IMR-90 (cell line): ENCODE results near the gene CAMTA1. TPM values are rescaled to one million over a fixed set of nuclear protein-coding genes. Genes with fewer than 3 reads are reported as not detected.

Experiments
- ATAC-seq: fragments of 200-7000 bp; cut with Tn5 transposase; 2 replicates; pipeline ENCODE4 v1.9.1; 2020; ENCODE audit warnings: low read depth, mild to moderate bottlenecking, moderate library complexity
- BruUV-seq: library from RNA; stranded (reverse); fragments of 400-500 nt; replicated peaks from 2 replicates; lab custom pipeline; 2021; lab: Mats Ljungman, UMichigan
- CTCF ChIA-PET: fragments of 300-600 bp; formaldehyde crosslinking; extraction: SDS; loops from one replicate; lab custom pipeline; 2021; ENCODE audit warnings: antibody characterized with exemption; lab: Yijun Ruan, JAX
- POLR2A ChIA-PET: fragments of 300-600 bp; sonication (Branson Sonifier 250); formaldehyde crosslinking; loops from one replicate; lab custom pipeline; 2022; ENCODE audit warnings: antibody characterized with exemption; ENCODE audit not compliant: unreplicated experiment; lab: Charles Lee
- DNase-seq: peaks from one replicate; pipeline ENCODE4 v3.0.0; 2013
- H2AFZ ChIP-seq: replicated peaks from 2 replicates; pipeline ENCODE3; 2013; ENCODE audit warnings: low read length, mild to moderate bottlenecking; ENCODE audit not compliant: poor library complexity
- H2AK5ac ChIP-seq: 2 replicates; pipeline ENCODE4 v1.6.1; 2013; ENCODE audit warnings: low read depth, low read length, inconsistent platforms
- H2AK9ac ChIP-seq: replicated peaks from 2 replicates; pipeline ENCODE3; 2013; ENCODE audit warnings: mild to moderate bottlenecking, low read depth, low read length, moderate library complexity; ENCODE audit not compliant: poor library complexity
- H2BK120ac ChIP-seq: 2 replicates; pipeline ENCODE4 v1.6.1; 2013; ENCODE audit warnings: low read depth, low read length, inconsistent platforms
- H2BK15ac ChIP-seq: 3 replicates; pipeline ENCODE4 v1.6.1; 2013; ENCODE audit warnings: low read depth, low read length, inconsistent platforms
- H2BK20ac ChIP-seq: 2 replicates; pipeline ENCODE4 v1.6.1; 2013; ENCODE audit warnings: low read depth, mild to moderate bottlenecking, inconsistent platforms, low read length, moderate library complexity
- H2BK5ac ChIP-seq: 2 replicates; pipeline ENCODE4 v1.6.1; 2013; ENCODE audit warnings: mild to moderate bottlenecking, low read depth, low read length, inconsistent platforms; ENCODE audit not compliant: poor library complexity, severe bottlenecking
- H3K14ac ChIP-seq: replicated peaks from 2 replicates; pipeline ENCODE4 v1.6.1; 2013; ENCODE audit warnings: low read depth, low read length, inconsistent platforms
- H3K18ac ChIP-seq: 2 replicates; pipeline ENCODE4 v1.6.1; 2013; ENCODE audit warnings: low read depth, low read length, control low read depth
- H3K23ac ChIP-seq: 2 replicates; pipeline ENCODE4 v1.6.1; 2013; ENCODE audit warnings: low read depth, low read length, inconsistent platforms
- H3K27ac ChIP-seq: 2 replicates; pipeline ENCODE4 v1.5.1; 2013; ENCODE audit warnings: mild to moderate bottlenecking, control low read depth, low read length; ENCODE audit not compliant: insufficient read depth
- H3K27me3 ChIP-seq: 2 replicates; pipeline ENCODE4 v1.6.1; 2013; ENCODE audit warnings: low read length; ENCODE audit not compliant: control insufficient read depth, insufficient read depth
- H3K36me3 ChIP-seq: 2 replicates; pipeline ENCODE4 v1.6.1; 2013; ENCODE audit warnings: low read length, mixed read lengths; ENCODE audit not compliant: control insufficient read depth, insufficient read depth
- H3K4ac ChIP-seq: 2 replicates; pipeline ENCODE4 v1.6.1; 2013; ENCODE audit warnings: low read depth, low read length, inconsistent platforms
- H3K4me1 ChIP-seq: 2 replicates; pipeline ENCODE4 v1.6.1; 2013; ENCODE audit warnings: low read length, mixed read lengths; ENCODE audit not compliant: control insufficient read depth, insufficient read depth
- H3K4me2 ChIP-seq: 2 replicates; pipeline ENCODE4 v1.6.1; 2013; ENCODE audit warnings: low read depth, mild to moderate bottlenecking, control low read depth, low read length, moderate library complexity
- H3K4me3 ChIP-seq: 2 replicates; pipeline ENCODE4 v1.5.1; 2013; ENCODE audit warnings: low read depth, mild to moderate bottlenecking, control low read depth, low read length, moderate library complexity; ENCODE audit not compliant: insufficient read depth
- H3K56ac ChIP-seq: 2 replicates; pipeline ENCODE4 v1.6.1; 2013; ENCODE audit warnings: low read length, inconsistent platforms; ENCODE audit not compliant: insufficient read depth; ENCODE audit errors: extremely low read depth
- H3K79me1 ChIP-seq, 2 experiments: 2 replicates each; pipeline ENCODE4 v1.6.1; 2013; ENCODE audit warnings: low read length in 2 of 2, inconsistent platforms in 1 of 2, low read depth in 1 of 2
- H3K9ac ChIP-seq: 2 replicates; pipeline ENCODE4 v1.6.1; 2013; ENCODE audit warnings: low read depth, low read length, control low read depth
- H3K9me1 ChIP-seq: 2 replicates; pipeline ENCODE4 v1.6.1; 2013; ENCODE audit warnings: low read length, inconsistent platforms; ENCODE audit not compliant: insufficient read depth
- H3K9me3 ChIP-seq: 2 replicates; pipeline ENCODE4 v1.6.1; 2013; ENCODE audit warnings: low read length; ENCODE audit not compliant: control insufficient read depth, insufficient read depth
- H4K20me1 ChIP-seq: 2 replicates; pipeline ENCODE4 v1.6.1; 2013; ENCODE audit warnings: low read length, inconsistent platforms; ENCODE audit not compliant: insufficient read depth
- H4K5ac ChIP-seq: 2 replicates; pipeline ENCODE4 v1.6.1; 2013; ENCODE audit warnings: mild to moderate bottlenecking, low read depth, low read length, control low read depth
- H4K8ac ChIP-seq, 2 experiments: 2 replicates each; pipeline ENCODE4 v1.6.1; 2013; ENCODE audit warnings: low read depth in 2 of 2, low read length in 2 of 2, control low read depth in 1 of 2, inconsistent platforms in 1 of 2
- H4K91ac ChIP-seq: 2 replicates; pipeline ENCODE4 v1.6.1; 2013; ENCODE audit warnings: low read depth, low read length, inconsistent platforms; ENCODE audit not compliant: insufficient read depth
- CEBPB ChIP-seq: IDR thresholded peaks from 2 replicates; pipeline ENCODE4 v1.6.1; 2012; ENCODE audit warnings: low read depth, low read length, improper control_type of control experiment
- CHD1 ChIP-seq: IDR thresholded peaks from 2 replicates; pipeline ENCODE4 v1.6.1; 2012; ENCODE audit warnings: low read depth, low read length, improper control_type of control experiment
- CTCF ChIP-seq: conservative IDR thresholded peaks from 2 replicates; pipeline ENCODE4 v1.5.1; 2012; ENCODE audit warnings: mild to moderate bottlenecking, low read depth, low read length, improper control_type of control experiment
- FOS ChIP-seq: fragments of 150-350 bp; IDR thresholded peaks from 2 replicates; pipeline ENCODE4 v1.6.1; 2016; ENCODE audit warnings: low read depth, low read length
- MAFK ChIP-seq: IDR thresholded peaks from 2 replicates; pipeline ENCODE4 v1.6.1; 2012; ENCODE audit warnings: low read depth, low read length, improper control_type of control experiment
- MXI1 ChIP-seq: IDR thresholded peaks from 2 replicates; pipeline ENCODE4 v1.6.1; 2012; ENCODE audit warnings: low read depth, mild to moderate bottlenecking, low read length, moderate library complexity, borderline replicate concordance
- NFE2L2 ChIP-seq: fragments of 150-350 bp; IDR thresholded peaks from 2 replicates; pipeline ENCODE4 v1.6.1; 2016; ENCODE audit warnings: low read depth, mild to moderate bottlenecking, low read length
- RAD21 ChIP-seq: IDR thresholded peaks from 2 replicates; pipeline ENCODE4 v1.6.1; 2012; ENCODE audit warnings: low read length, improper control_type of control experiment
- RCOR1 ChIP-seq: IDR thresholded peaks from 2 replicates; pipeline ENCODE4 v1.6.1; 2012; ENCODE audit warnings: mild to moderate bottlenecking, low read length, improper control_type of control experiment; ENCODE audit not compliant: insufficient replicate concordance
- RFX5 ChIP-seq: IDR thresholded peaks from 2 replicates; pipeline ENCODE4 v1.8.0; 2012; ENCODE audit warnings: low read depth, mild to moderate bottlenecking, low read length, moderate library complexity
- SMC3 ChIP-seq: fragments of 150-350 bp; IDR thresholded peaks from 2 replicates; pipeline ENCODE4 v1.6.1; 2016; ENCODE audit warnings: low read depth, mild to moderate bottlenecking, antibody characterized with exemption, low read length, moderate library complexity
- USF2 ChIP-seq: fragments of 150-350 bp; IDR thresholded peaks from 2 replicates; pipeline ENCODE4 v1.6.1; 2017; ENCODE audit warnings: mild to moderate bottlenecking, antibody characterized with exemption, low read length, low read depth
- WGBS, 2 experiments: methylation state at CpG; one replicate each; pipeline versions ENCODE4 v1.1.5 to v1.1.7; 2013; ENCODE audit warnings: missing lambda C conversion rate in 2 of 2; ENCODE audit not compliant: insufficient read length in 1 of 2; ENCODE audit errors: extremely low coverage in 2 of 2; 5-methylcytosine and 5-hydroxymethylcytosine counted together
- dilution Hi-C: fragments of 300-500 bp; cut with HindIII; formaldehyde crosslinking; loops from one replicate; pipeline ENCODE4 v1.14.3; 2018; ENCODE audit warnings: low sequenced_read_pairs; ENCODE audit not compliant: unreplicated experiment
- in situ Hi-C: fragments of 300-500 bp; cut with MboI; formaldehyde crosslinking; loops from 3 replicates; pipeline ENCODE4 v1.14.3; 2019; ENCODE audit warnings: low sequenced_read_pairs, inconsistent platforms, mixed read lengths
- intact Hi-C: fragments of 100-400 bp; cut with micrococcal nuclease; formaldehyde crosslinking; loops from 2 replicates; pipeline ENCODE4 v1.10.0; 2022
- polyA plus RNA-seq, 3 experiments: library from polyadenylated mRNA; depleted of rRNA; stranded (reverse); fragments of >200 nt; gene quantifications; 2 replicates each; pipeline ENCODE4 v1.2.3, GENCODE V29; 2012; ENCODE audit warnings: low replicate concordance in 1 of 3
- total RNA-seq: library from RNA; depleted of rRNA; stranded (reverse); fragments of >200 nt; gene quantifications from 2 replicates; pipeline ENCODE4 v1.2.3, GENCODE V29; 2012
- TF ChIP-seq, protein P1 (sequence below): fragments of 150-350 bp; IDR thresholded peaks from 2 replicates; pipeline ENCODE4 v1.6.1; 2016; ENCODE audit warnings: low read depth, mild to moderate bottlenecking, low read length, moderate library complexity, borderline replicate concordance

The CAMTA1 gene
- total and polyA plus RNA-seq, 2 of the 4 experiments (the other 2 are of a cell fraction), result 35.5 to 74.3 TPM

DNA sequence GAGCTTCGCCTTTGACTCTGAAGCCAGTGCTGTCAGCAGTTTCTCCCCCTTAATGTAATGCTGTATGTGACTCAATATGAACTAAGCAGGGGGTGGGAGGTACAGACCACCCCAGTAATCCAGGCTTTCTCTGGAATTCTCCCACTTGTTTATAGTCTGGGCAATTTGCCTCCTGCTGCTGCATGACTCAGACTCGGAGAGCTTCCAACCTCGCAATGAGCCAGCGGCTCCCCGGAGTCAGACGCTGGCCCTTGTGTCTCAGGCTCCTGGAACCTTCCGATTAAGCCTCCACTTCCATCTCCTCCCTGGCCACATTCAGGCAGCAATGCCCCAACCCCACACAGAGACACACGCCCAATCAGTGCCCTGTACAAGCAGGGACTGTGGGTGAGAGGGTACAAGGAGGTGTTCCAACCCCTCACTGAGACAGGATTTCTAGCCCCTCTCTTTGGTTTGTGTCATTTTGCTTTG lies 514.1 kb downstream of the CAMTA1 start (continued):
- TF ChIP-seq SMC3, result peak; percentile 30

DNA sequence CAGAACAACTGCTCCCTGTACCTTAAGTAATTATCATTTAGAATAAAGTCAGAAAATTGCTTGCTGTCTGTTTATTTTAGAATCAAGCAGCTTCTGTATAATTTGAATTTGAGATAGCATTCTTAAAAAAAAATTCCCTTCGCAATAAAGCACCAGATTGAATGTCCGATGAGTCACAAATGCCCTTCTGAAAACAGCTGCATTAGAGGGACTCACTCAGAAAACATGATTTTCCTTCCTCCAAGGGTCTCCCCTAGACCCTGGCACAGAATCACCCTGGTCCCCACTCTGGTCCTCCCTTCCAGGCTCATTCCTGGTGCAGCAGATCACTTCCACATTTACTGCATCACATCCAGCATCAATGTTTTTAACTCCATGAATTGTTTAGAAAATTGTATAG lies 514.7 kb downstream of the CAMTA1 start:
- H3K4me2 ChIP-seq, result peak overlapping the region; percentile 82
- peak overlapping the region; percentile 98 for H3K56ac ChIP-seq
- no peaks in the 10 kb centered on the region for H3K36me3 ChIP-seq
- in situ Hi-C loops, result no loop called here
- H2AFZ ChIP-seq, result no peak overlapping the region
- DNase-seq, result peak; percentile 96
- 0 out of 2 replicates have a peak overlapping the region, but pooled peaks have one; percentile 46 for H2AK5ac ChIP-seq
- H3K9me3 ChIP-seq, result peaks cover 8% of the 10 kb centered on the region
- peak overlapping the region; percentile 98 for H3K14ac ChIP-seq
- peak overlapping the region; percentile 90 for H3K27ac ChIP-seq
- POLR2A ChIA-PET, result no interaction called here
- BruUV-seq, result no TSS peak
- H3K18ac ChIP-seq, result peak overlapping the region; percentile 98
- H3K4me1 ChIP-seq, result peaks cover 18% of the 10 kb centered on the region
- peak overlapping the region; percentile 99 for H3K23ac ChIP-seq
- H2AK9ac ChIP-seq, result peak overlapping the region; percentile 92
- CTCF ChIA-PET, result interaction anchor here (0.6 kb wide), 1 partner anchor 653 kb away, joined by 3 read pairs; no protein-coding TSS in a partner anchor
- peaks cover 11% of the 10 kb centered on the region for H3K9me1 ChIP-seq
- no peaks in the 10 kb centered on the region for H3K27me3 ChIP-seq
- H2BK15ac ChIP-seq, result peak overlapping the region; percentile 96; the same call in 2 of the 3 replicates
- peak overlapping the region; percentile 99 for H2BK20ac ChIP-seq
- peak overlapping the region; percentile 100 for H4K91ac ChIP-seq
- H4K5ac ChIP-seq, result peak overlapping the region; percentile 98
- no peaks in the 10 kb centered on the region for H3K79me1 ChIP-seq
- peak; percentile 33 for ATAC-seq
- H4K8ac ChIP-seq, result peak overlapping the region; percentile 86 to 98
- H3K4me3 ChIP-seq, result no peak overlapping the region
- H3K4ac ChIP-seq, result peak overlapping the region; percentile 100
- peak overlapping the region; percentile 99 for H2BK5ac ChIP-seq
- intact Hi-C loops, result loop anchor here (5.0 to 10.0 kb wide), 4 partner anchors 78 to 345 kb away; no protein-coding TSS in a partner anchor
- no CpG with 5 or more reads among the region's 2 CpGs for WGBS, 2 experiments
- peak overlapping the region; percentile 63 for H3K9ac ChIP-seq
- dilution Hi-C loops, result no loop called here
- peak overlapping the region; percentile 100 for H2BK120ac ChIP-seq
- H4K20me1 ChIP-seq, result 0 out of 2 replicates have a peak, but pooled peaks cover 3% of the 10 kb centered on the region
- TF ChIP-seq RCOR1 (no peak), CEBPB (peak; percentile 12; the same call in 1 of the 2 replicates), CTCF (no peak), NFE2L2 (no peak), CHD1 (no peak), SMC3 (peak; percentile 9; the same call in 1 of the 2 replicates), USF2 (no peak), MXI1 (no peak), MAFK (no peak), RAD21 (no peak), FOS (peak; percentile 89), RFX5 (no peak)
- TF ChIP-seq, protein P1, sequence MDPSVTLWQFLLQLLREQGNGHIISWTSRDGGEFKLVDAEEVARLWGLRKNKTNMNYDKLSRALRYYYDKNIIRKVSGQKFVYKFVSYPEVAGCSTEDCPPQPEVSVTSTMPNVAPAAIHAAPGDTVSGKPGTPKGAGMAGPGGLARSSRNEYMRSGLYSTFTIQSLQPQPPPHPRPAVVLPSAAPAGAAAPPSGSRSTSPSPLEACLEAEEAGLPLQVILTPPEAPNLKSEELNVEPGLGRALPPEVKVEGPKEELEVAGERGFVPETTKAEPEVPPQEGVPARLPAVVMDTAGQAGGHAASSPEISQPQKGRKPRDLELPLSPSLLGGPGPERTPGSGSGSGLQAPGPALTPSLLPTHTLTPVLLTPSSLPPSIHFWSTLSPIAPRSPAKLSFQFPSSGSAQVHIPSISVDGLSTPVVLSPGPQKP, result no peak
